ENCODE data around the gene RFX4.

RFX4 gene
- total RNA-seq: 0 to 0.06 reads per million in 2 experiments

GRCh38 chr12:106582641-106583230 lies at the start of gene RFX4:
RFX4 (plus strand) TSS chr12:106583004; CDS start chr12:106583321, 317 bp downstream.
- no peak for DNase-seq (ENCODE audit: low read depth)

- DNase-seq (ENCODE audit: low read depth): no peak
Measured at GRCh38 chr12:106541201-106541600, 41.6 kb upstream of the RFX4 start.

- DNase-seq (ENCODE audit: low read depth): no peak
Measured at GRCh38 chr12:106551410-106551809, 31.4 kb upstream of the RFX4 start.

- DNase-seq (ENCODE audit: low read depth): no peak
Measured at GRCh38 chr12:106552228-106552627, 30.6 kb upstream of the RFX4 start.

- no peak for DNase-seq (ENCODE audit: low read depth)
Measured at GRCh38 chr12:106564678-106565329, 18.0 kb upstream of the RFX4 start.

- DNase-seq (ENCODE audit: low read depth): no peak
Measured at GRCh38 chr12:106566771-106567170, 16.0 kb upstream of the RFX4 start.

GRCh38 chr12:106573239-106573638 lies 9.6 kb upstream of the RFX4 start:
- DNase-seq (ENCODE audit: low read depth): no peak

- no peak for DNase-seq (ENCODE audit: low read depth)
Measured at GRCh38 chr12:106576848-106577247, 6.0 kb upstream of the RFX4 start.

GRCh38 chr12:106580671-106581508 lies 1.9 kb upstream of the RFX4 start:
- DNase-seq (ENCODE audit: low read depth): no peak

GRCh38 chr12:106581543-106582248 lies 1.1 kb upstream of the RFX4 start:
- DNase-seq (ENCODE audit: low read depth): no peak

GRCh38 chr12:106582249-106582591 lies 584 bp upstream of the RFX4 start:
- no peak for DNase-seq (ENCODE audit: low read depth)

GRCh38 chr12:106583242-106584103 lies 669 bp downstream of the RFX4 start:
- no peak for DNase-seq (ENCODE audit: low read depth)

GRCh38 chr12:106584104-106585064 lies 1.6 kb downstream of the RFX4 start:
- no peak for DNase-seq (ENCODE audit: low read depth)

GRCh38 chr12:106585105-106585520 lies 2.3 kb downstream of the RFX4 start:
- no peak for DNase-seq (ENCODE audit: low read depth)

GRCh38 chr12:106585521-106586277 lies 2.9 kb downstream of the RFX4 start:
- DNase-seq (ENCODE audit: low read depth): no peak

GRCh38 chr12:106586278-106586802 lies 3.5 kb downstream of the RFX4 start:
- no peak for DNase-seq (ENCODE audit: low read depth)

GRCh38 chr12:106586803-106587684 lies 4.2 kb downstream of the RFX4 start:
- DNase-seq (ENCODE audit: low read depth): no peak

GRCh38 chr12:106588771-106589170 lies 6.0 kb downstream of the RFX4 start:
- DNase-seq (ENCODE audit: low read depth): no peak

Data from T follicular helper cell (primary cell).